ENCODE data around the gene TMOD3. TPM values are rescaled to one million over a fixed set of nuclear protein-coding genes. Genes with fewer than 3 reads are reported as not detected.

TMOD3 gene
- total and polyA plus RNA-seq, 2 of the 8 experiments (the other 6 are each of a cell fraction or from before 2014, with no cell fraction given), result 3.9 to 29.0 TPM

GRCh38 chr15:51780636-51781035 lies 48.8 kb upstream of the TMOD3 start:
- Histone ChIP-seq H3K79me1 (ENCODE audit: low read depth, low read length) (no peaks in the 10 kb centered on the region), H3K4ac (replicated peaks; ENCODE audit: insufficient read length, low read depth, low read length) (no peak overlapping the region), H3K4me3 (ENCODE audit: extremely low read depth in 1 of 4, insufficient read depth in 2 of 4, low read depth in 3 of 4, low read length in 4 of 4) (no peak overlapping the region), H4K8ac (ENCODE audit: extremely low read depth, insufficient read depth, low read length) (no peak overlapping the region), H4K91ac (replicated peaks; ENCODE audit: insufficient read length, low read length) (no peak overlapping the region), H3K4me2 (ENCODE audit: insufficient read depth in 1 of 2, low read depth in 2 of 2, low read length in 2 of 2) (no peak overlapping the region), H3K27ac (ENCODE audit: low read depth, low read length) (no peak overlapping the region), H2BK120ac (replicated peaks; ENCODE audit: low read depth, low read length) (no peak overlapping the region), H3K9me3 (ENCODE audit: insufficient read depth in 2 of 2, low read depth in 1 of 2, low read length in 1 of 2) (no peaks in the 10 kb centered on the region), H3K36me3 (ENCODE audit: control insufficient read depth in 2 of 4, insufficient read depth in 4 of 4, low read length in 3 of 4) (no peaks in the 10 kb centered on the region), H2BK20ac (ENCODE audit: low read length) (no peak overlapping the region), H2BK5ac (ENCODE audit: low read depth, low read length) (no peak overlapping the region), H2BK15ac (ENCODE audit: low read length) (no peak overlapping the region), H3K23ac (ENCODE audit: insufficient read length) (no peak overlapping the region), H3K14ac (ENCODE audit: insufficient read length) (no peak overlapping the region), H3K9ac (replicated peaks in 1 of 4; ENCODE audit: extremely low read depth in 1 of 4, low read depth in 3 of 4, low read length in 3 of 4) (no peak overlapping the region), H3K18ac (ENCODE audit: extremely low read depth, low read length) (no peak overlapping the region), H3K56ac (replicated peaks; ENCODE audit: insufficient read length, low read depth, low read length) (no peak overlapping the region), H4K5ac (ENCODE audit: insufficient read length, low read depth, low read length) (no peak overlapping the region), H2AFZ (ENCODE audit: low read length) (no peak overlapping the region), H3K4me1 (replicated peaks in 1 of 4; ENCODE audit: control insufficient read depth in 3 of 4, insufficient read depth in 4 of 4, low read length in 3 of 4) (peaks cover 0 to 2% (median 0%) of the 10 kb centered on the region in 4 experiments; a peak in 2 of 7 replicates), H3K27me3 (replicated peaks in 1 of 4; ENCODE audit: control insufficient read depth in 3 of 4, extremely low read depth in 1 of 4, insufficient read depth in 3 of 4, low read length in 3 of 4) (no peaks in the 10 kb centered on the region), H2BK12ac (ENCODE audit: low read depth, low read length) (no peak overlapping the region), H3K23me2 (ENCODE audit: low read depth, low read length) (no peaks in the 10 kb centered on the region), H3K79me2 (ENCODE audit: control insufficient read depth in 1 of 2, insufficient read depth in 2 of 2, low read length in 2 of 2) (no peaks in the 10 kb centered on the region), H2AK5ac (ENCODE audit: low read depth, low read length) (no peak overlapping the region), H4K20me1 (replicated peaks in 1 of 2; ENCODE audit: control insufficient read depth in 1 of 2, insufficient read depth in 2 of 2, low read length in 2 of 2) (no peaks in the 10 kb centered on the region)
- 86% methylated on average over 1 of the region's 1 CpG; no CpG with 5 or more reads in 1 of the 2 experiments for WGBS, 2 experiments (ENCODE audit: extremely low coverage in 1 of 2, insufficient coverage in 1 of 2, insufficient read length in 1 of 2, insufficient replicate concordance in 2 of 2, low coverage in 1 of 2, low lambda C conversion rate in 2 of 2, missing lambda C conversion rate in 1 of 2)
- no peak for DNase-seq (ENCODE audit: low read depth in 1 of 2, low spot score in 2 of 2)
- FAIRE-seq, result no peak
- TF ChIP-seq RFX5 (IDR thresholded peaks at IDR 0.05; ENCODE audit: borderline replicate concordance, low read depth, low read length), result no peak
- TF ChIP-seq HDAC2 (IDR thresholded peaks at IDR 0.05; ENCODE audit: borderline replicate concordance in 1 of 2, low read depth in 2 of 2, low read length in 2 of 2), result no peak
- TF ChIP-seq SP2 (IDR thresholded peaks at IDR 0.05; ENCODE audit: low read length), result no peak
- no peak for TF ChIP-seq KDM4A (IDR thresholded peaks at IDR 0.05; ENCODE audit: low read depth, low read length, severe bottlenecking)
- TF ChIP-seq POLR2A (IDR thresholded peaks at IDR 0.05; ENCODE audit: control extremely low read depth in 1 of 2, low read depth in 2 of 2, low read length in 2 of 2), result no peak
- no peak for TF ChIP-seq MAX (IDR thresholded peaks at IDR 0.05)
- TF ChIP-seq TAF7 (optimal IDR thresholded peaks at IDR 0.05; ENCODE audit: borderline replicate concordance, low read depth, low read length), result no peak
- no peak for TF ChIP-seq NRF1 (IDR thresholded peaks at IDR 0.05; ENCODE audit: low read depth, low read length)
- no peak for TF ChIP-seq GABPA (IDR thresholded peaks at IDR 0.05; ENCODE audit: borderline replicate concordance, insufficient read depth, low read length)
- no peak for TF ChIP-seq SUZ12 (IDR thresholded peaks at IDR 0.05; ENCODE audit: low read length)
- TF ChIP-seq SAP30 (IDR thresholded peaks at IDR 0.05; ENCODE audit: insufficient read depth, insufficient replicate concordance, low read length), result no peak
- CTCF ChIA-PET (ENCODE audit: partially characterized antibody), result interaction anchor here (0.5 to 9.8 kb wide), 7 partner anchors 23 to 1594 kb away, joined by 3 to 243 read pairs (median 4); no protein-coding TSS in a partner anchor
- POLR2A ChIA-PET (ENCODE audit: partially characterized antibody), result no interaction called here
